GM21825 (cell line): Measurements from ENCODE around the gene TSEN15.
"Not testable (repeated sequence)": the region's sequence is repeated elsewhere in the genome, so short reads cannot be mapped to it uniquely, and the experiment has no call there.

ENCODE experiments used
- ATAC-seq: cut with Tn5 transposase; IDR thresholded peaks from one replicate; pipeline ENCODE4 v1.9.1; 2021; ENCODE audit warnings: mild to moderate bottlenecking, moderate library complexity; ENCODE audit not compliant: unreplicated experiment

TSEN15 gene

DNA sequence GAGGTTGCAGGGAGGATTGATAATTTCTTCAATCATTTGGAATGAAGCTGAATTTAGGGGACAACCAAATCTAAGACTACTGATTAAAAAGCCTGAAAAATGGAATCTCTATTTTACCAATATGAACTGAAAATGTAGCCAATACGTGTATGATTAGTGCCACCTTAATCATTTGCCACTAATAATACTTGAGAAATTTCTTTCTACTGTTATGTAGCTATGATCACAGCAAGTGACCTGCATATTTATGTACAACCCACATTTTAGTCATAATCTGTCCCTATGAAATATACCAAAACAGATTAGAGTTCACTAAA lies 20.5 kb upstream of the TSEN15 start:
- ATAC-seq, result no peak

DNA sequence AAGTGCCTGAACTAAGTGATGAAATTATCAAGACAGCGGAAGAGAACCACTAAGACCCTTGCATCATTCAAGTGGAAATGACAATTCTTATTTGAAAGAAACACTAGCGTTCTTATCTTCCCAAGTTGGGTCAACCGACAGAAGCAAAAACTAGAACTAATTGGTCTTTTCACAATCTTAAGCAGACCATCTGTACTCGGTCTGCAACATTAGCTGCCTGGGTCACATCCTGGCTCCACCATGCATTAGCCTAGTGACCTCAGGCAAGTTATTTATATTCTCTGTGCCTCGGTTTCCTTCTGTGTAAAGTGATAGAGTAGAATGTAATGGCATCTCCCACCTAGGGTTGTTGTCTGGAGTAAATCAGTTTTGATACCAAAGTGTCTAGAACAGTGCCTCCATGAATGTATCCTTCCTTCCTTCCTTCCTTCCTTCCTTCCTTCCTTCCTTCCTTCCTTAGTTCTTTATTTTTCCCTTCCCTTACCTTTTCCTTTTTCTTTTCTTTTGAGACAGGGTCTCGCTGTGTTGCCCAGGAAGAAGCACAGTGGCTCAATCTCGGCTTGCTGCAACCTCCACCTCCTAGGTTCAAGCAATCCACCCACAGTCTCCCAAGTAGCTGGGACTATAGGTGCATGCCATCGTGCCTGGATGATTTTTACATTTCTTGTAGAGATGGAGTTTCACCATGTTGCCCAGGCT lies 20.0 kb upstream of the TSEN15 start:
- no peak for ATAC-seq

DNA sequence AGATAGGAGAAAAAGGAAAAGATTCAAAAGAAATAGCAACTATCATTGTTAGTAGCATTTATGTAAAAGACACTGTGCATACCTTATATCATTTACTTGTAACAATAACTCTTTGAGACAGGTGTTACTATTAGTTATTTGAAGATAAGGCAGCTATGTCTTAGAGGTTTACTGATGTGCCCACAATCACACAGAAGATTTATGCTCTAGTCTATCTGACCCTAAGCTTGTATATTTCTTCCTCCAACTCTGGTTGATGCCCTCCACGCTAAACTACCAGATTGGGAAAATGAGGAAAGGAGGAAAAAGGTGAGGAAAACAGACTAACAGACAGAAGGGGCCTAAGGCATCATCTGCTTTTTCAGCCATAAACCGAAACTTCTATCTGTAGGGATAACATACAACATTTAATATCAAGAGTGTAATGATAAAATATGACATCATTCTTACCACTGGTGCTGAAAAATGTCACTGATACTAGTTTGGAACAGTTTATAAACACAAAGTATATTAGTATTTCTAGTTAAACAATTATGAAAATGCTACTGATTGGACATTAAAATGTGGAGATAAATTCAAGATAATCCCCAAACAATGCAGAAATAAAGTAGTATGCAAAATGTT lies 19.1 kb upstream of the TSEN15 start:
- ATAC-seq, result no peak

DNA sequence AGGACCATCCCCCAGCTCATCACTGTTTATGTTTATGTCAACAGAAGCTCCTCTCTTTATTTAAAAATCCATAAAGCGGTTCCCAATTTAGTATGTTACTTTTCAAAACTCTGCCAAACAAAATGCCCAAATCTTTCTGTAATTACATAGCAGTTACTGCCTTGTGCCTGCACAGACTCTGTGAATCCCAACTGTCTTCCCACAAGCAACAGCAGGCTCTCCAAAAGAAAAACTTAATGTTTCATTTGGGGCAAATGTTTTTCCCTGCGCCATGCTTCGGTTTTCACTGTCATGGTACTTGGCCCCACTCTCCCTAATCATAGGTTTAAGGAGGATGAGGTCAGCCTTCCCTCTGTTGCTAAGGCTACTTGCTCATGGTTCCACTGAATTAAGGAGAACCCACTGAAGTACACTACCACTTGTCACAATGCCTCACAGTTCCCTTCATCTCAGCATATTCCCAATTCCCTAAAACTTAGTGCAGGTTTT lies 18.6 kb upstream of the TSEN15 start:
- no peak for ATAC-seq

DNA sequence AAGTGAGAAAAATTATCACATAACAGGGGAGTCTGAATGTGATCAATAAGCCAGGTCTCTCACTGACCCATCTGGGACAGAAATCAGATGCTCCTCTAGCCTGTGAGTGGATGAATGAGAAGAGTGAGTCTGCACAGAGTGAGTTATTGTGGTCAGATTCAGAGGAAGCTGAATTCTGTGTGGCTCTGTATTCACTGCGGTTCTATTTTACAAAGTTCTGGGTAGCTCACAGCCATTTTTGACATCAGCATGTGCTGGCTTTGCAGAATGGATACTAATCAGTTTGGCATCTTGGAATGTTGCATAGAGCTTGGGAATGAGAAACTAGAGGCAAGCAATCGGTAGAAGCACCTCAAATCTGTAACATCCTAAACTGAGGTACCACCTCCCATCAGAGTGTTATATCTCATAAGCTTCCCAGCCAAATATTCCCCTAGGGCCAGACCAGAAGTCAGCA lies 17.8 kb upstream of the TSEN15 start:
- no peak for ATAC-seq

- ATAC-seq, result no peak
These were observed 16.7 kb upstream of the TSEN15 start for GRCh38 chr1:184034761-184035379.

- ATAC-seq, result no peak
These were observed 15.6 kb upstream of the TSEN15 start for GRCh38 chr1:184035719-184036516.

GRCh38 chr1:184036517-184036949 lies 15.0 kb upstream of the TSEN15 start:
- ATAC-seq, result peak; percentile 24

- ATAC-seq, result no peak
These were observed 13.5 kb upstream of the TSEN15 start for GRCh38 chr1:184037849-184038591.

GRCh38 chr1:184039126-184039525 lies 12.4 kb upstream of the TSEN15 start:
- no peak for ATAC-seq

- ATAC-seq, result no peak
These were observed 9.8 kb upstream of the TSEN15 start for GRCh38 chr1:184041731-184042130.

DNA sequence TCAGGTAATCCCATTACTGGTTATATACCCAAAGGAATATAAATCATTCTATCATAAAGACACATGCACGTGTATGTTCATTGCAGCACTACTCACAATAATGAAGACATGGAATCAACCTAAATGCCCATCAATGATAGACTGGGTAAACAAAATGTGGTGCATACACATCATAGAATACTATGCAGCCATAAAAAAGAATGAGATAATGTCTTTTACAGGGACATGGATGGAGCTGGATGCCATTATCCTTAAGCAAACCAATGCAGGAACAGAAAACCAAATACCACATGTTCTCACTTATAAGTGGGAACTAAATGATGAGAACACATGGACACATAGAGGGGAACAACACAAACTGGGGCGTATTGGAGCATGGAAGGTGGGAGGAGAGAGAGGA lies 8.2 kb upstream of the TSEN15 start:
- ATAC-seq, result not testable (repeated sequence)

DNA sequence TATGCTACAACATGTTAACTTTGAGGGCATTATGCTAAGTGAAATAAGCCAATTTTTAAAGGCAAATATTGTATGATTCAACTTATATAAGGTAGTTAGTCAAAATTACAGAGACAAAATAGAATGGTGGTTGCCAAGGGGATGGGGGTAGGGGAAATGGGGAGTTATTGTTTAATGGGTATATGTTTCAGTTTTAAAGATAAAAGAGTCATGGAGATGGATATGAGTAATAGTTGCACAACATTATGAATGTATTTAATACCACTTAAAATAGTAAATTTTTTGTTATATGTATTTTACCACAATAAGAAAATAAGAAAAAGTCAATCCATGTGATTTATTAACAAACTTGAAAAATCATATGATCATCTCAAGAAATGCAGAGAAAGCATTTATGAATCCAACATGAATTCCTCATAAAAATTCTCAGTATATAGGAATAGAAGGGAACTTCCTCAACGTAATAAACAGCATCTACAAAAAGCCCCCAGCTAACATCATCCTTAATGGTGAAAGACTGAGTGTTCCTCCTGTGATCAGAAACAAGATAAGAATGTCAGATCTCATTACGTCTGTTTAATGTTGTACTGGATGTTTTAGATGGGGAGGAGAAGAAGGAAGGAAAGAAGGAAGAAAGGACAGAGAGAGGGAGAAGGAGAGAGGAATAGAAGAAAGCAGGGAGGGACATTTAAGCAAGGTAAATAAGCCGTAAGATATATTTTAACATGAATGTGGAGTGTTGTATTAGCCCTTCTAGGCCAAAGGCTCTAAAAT lies 6.7 kb upstream of the TSEN15 start:
- ATAC-seq, result no peak

- not testable (repeated sequence) for ATAC-seq
These were observed 4.0 kb upstream of the TSEN15 start for GRCh38 chr1:184047541-184047940.

GRCh38 chr1:184048561-184049240 lies 2.8 kb upstream of the TSEN15 start:
- ATAC-seq, result no peak

DNA sequence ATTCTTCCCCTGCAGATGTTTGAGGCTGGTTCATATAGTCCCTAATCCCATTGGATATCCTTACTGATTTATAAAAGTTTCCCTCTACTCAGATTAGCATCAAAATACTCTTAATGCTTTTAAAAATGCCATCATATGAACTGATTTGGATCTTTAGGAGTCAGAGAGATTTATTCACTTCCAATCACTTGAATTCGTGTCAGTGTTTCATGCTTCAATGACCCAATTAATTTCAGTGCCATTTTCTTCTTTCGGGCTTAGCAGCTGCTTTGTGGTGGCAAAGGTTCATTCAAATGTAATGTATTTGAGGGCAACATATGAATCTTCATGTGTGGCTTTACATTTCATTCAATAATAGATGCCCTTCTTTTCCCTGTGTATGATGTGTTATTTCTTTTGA lies 2.2 kb upstream of the TSEN15 start:
- no peak for ATAC-seq

DNA sequence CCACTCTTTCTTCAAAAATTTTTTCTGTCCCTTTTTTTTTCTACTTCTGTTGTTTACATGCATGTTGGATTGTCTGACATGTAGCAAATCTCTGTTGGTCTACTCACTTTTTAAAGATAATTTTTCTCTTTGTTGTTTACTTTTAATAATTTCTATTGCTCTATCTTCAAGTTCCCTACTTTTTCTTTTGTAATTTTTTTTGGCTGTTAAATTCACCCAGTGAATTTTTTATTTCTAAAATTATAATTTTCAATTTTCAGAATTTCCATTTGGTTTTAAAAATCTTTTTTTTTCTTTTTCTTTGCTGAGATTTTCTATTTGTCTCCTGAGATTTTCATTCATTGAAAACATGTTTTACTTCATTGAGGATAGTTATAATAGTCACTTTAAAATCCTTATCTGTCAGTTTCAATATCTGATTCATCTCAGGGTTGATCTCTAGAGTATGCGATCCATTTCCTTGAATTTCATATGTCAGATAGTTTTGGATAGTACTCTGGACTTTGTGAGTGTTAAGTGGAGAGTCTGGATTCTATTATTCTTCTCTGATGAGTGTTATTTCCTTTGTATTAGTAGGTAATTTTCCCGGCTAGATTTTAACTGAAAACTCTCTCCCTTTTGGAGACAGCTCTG lies 1.6 kb upstream of the TSEN15 start:
- ATAC-seq, result no peak

- no peak for ATAC-seq
These were observed 894 bp upstream of the TSEN15 start for GRCh38 chr1:184050636-184051035.

DNA sequence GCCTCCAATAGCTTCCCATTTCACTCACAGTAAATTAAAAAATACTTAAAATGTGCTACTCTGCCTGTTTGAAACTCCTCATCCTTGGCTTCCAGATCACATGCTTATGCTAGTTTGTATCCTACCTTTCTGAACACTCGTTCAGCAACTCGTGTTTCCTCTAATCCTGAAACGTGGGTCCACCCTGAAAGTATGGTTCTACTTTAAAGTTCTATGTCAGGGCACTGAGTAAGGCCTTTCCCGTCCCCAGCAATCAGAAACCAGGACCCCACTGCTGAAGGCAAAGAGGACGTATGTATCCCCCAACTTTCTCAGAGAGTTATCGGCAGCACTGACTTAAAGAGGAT lies 419 bp upstream of the TSEN15 start:
- no peak for ATAC-seq
